K562 (cell line): Measurements from ENCODE around the gene FBXO28. TPM values are rescaled to one million over a fixed set of nuclear protein-coding genes. Genes with fewer than 3 reads are reported as not detected.
A peak's percentile ranks its signal among the peaks of the same experiment; 100 is the strongest.

Experiments used
- CBFB ChIP-seq: sonication (generic); formaldehyde crosslinking; IDR thresholded peaks from 2 replicates; pipeline ENCODE4 v1.4.0; 2020; ENCODE audit warnings: mild to moderate bottlenecking, missing genetic modification reagents
- CHD1 ChIP-seq: fragments of 200-600 bp; sonication (generic); IDR thresholded peaks from one replicate; pipeline ENCODE4 v1.6.1; 2012; ENCODE audit warnings: mild to moderate bottlenecking, moderate library complexity, low read length, inconsistent platforms
- DPF2 ChIP-seq: fragments of 450-650 bp; IDR thresholded peaks from 2 replicates; pipeline ENCODE4 v1.6.1; 2016
- GABPA ChIP-seq: fragments of 200-800 bp; sonication (Bioruptor generic); conservative IDR thresholded peaks from 2 replicates; pipeline ENCODE4 v1.6.1; 2016; ENCODE audit warnings: low read depth, missing genetic modification characterization, missing compliant biosample characterization
- JUND ChIP-seq, 2 experiments: IDR thresholded peaks; 2 replicates in 1 of 2; 3 replicates in 1 of 2; pipeline ENCODE4 v1.6.1; 2011; ENCODE audit warnings: borderline replicate concordance in 2 of 2, low read depth in 2 of 2, low read length in 2 of 2, improper control_type of control experiment in 1 of 2, missing biosample characterization in 1 of 2, missing genetic modification characterization in 1 of 2, missing genetic modification reagents in 1 of 2
- NBN ChIP-seq: fragments of 450-650 bp; IDR thresholded peaks from 2 replicates; pipeline ENCODE4 v1.6.1; 2016; ENCODE audit warnings: low read depth, mild to moderate bottlenecking
- NEUROD1 ChIP-seq: fragments of 150-350 bp; IDR thresholded peaks from 2 replicates; pipeline ENCODE4 v1.6.1; 2014; ENCODE audit warnings: borderline replicate concordance, low read length, low read depth; ENCODE audit not compliant: partially characterized antibody
- NFIC ChIP-seq: fragments of 450-650 bp; IDR thresholded peaks from 2 replicates; pipeline ENCODE4 v1.6.1; 2017; ENCODE audit warnings: mild to moderate bottlenecking, inconsistent platforms
- NFIX ChIP-seq: fragments of 250-450 bp; sonication (Bioruptor Pico); IDR thresholded peaks from 2 replicates; pipeline ENCODE4 v1.4.0; 2020; ENCODE audit warnings: low read depth, mild to moderate bottlenecking, moderate library complexity
- POU5F1 ChIP-seq: fragments of 150-350 bp; IDR thresholded peaks from 2 replicates; pipeline ENCODE4 v1.6.1; 2014; ENCODE audit warnings: borderline replicate concordance, low read length, low read depth, mild to moderate bottlenecking; ENCODE audit not compliant: partially characterized antibody
- RBM25 ChIP-seq: fragments of 200-400 bp; formaldehyde crosslinking; IDR thresholded peaks from 2 replicates; pipeline ENCODE4 v1.6.1; 2018; ENCODE audit warnings: low read length, low read depth, moderate library complexity; ENCODE audit not compliant: severe bottlenecking
- TBL1XR1 ChIP-seq, 2 experiments: IDR thresholded peaks; 2 replicates each; pipeline ENCODE4 v1.6.1; 2012; ENCODE audit warnings: improper control_type of control experiment in 2 of 2, low read length in 2 of 2, mild to moderate bottlenecking in 1 of 2
- ZBTB17 ChIP-seq: fragments of 450-650 bp; formaldehyde crosslinking; IDR thresholded peaks from 2 replicates; pipeline ENCODE4 v1.4.0; 2020; ENCODE audit warnings: mild to moderate bottlenecking
- ZNF212 ChIP-seq: fragments of 450-650 bp; formaldehyde crosslinking; IDR thresholded peaks from 2 replicates; pipeline ENCODE4 v1.4.0; 2020; ENCODE audit warnings: mild to moderate bottlenecking
- polyA plus RNA-seq, 8 experiments: library from polyadenylated mRNA; depleted of rRNA in 4 of 8; stranded (reverse) in 5 of 8; unstranded in 3 of 8; fragments of >200 nt; fragmentation: Nextera tagmentation in 2 of 8; fragmentation: Illumina TruSeq in 1 of 8; extraction: Ambion mirVana in 2 of 8; extraction: Trizol in 1 of 8; gene quantifications; 2 replicates each; pipeline versions ENCODE4 v1.2.1 to v1.2.3, GENCODE V29; 2011 to 2014; ENCODE audit warnings: inconsistent platforms in 1 of 8, missing spikeins in 1 of 8
- total RNA-seq, 7 experiments: library from RNA; depleted of rRNA in 6 of 7; stranded (reverse); fragments of >200 nt in 6 of 7; fragmentation: Illumina TruSeq in 2 of 7; extraction: Trizol in 2 of 7; gene quantifications; 2 replicates each; pipeline versions ENCODE4 v1.2.1 to v1.2.3, GENCODE V29; 2011 to 2021; ENCODE audit warnings: low replicate concordance in 1 of 7
- TF ChIP-seq, protein P1 (sequence below): sonication (generic); formaldehyde crosslinking; IDR thresholded peaks from 2 replicates; pipeline ENCODE4 v1.8.0; 2022; ENCODE audit warnings: mild to moderate bottlenecking, missing genetic modification reagents
- TF ChIP-seq, protein P2 (sequence below), 2 experiments: fragments of 450-650 bp; conservative IDR thresholded peaks; 2 replicates each; pipeline ENCODE4 v1.6.1; 2017; ENCODE audit warnings: mild to moderate bottlenecking in 2 of 2, moderate library complexity in 2 of 2
- TF ChIP-seq, protein P3 (sequence below): fragments of 450-650 bp; IDR thresholded peaks from 2 replicates; pipeline ENCODE4 v1.6.1; 2016; ENCODE audit warnings: borderline replicate concordance
- TF ChIP-seq, protein P4 (sequence below): fragments of 250-450 bp; sonication (Bioruptor Pico); IDR thresholded peaks from 2 replicates; pipeline ENCODE4 v1.9.0; 2021; ENCODE audit warnings: mild to moderate bottlenecking

Gene FBXO28
- total and polyA plus RNA-seq, 9 of the 15 experiments (the other 6 are each of a cell fraction or from before 2014, with no cell fraction given): 4.1 to 34.8 (median 25.3) TPM

DNA sequence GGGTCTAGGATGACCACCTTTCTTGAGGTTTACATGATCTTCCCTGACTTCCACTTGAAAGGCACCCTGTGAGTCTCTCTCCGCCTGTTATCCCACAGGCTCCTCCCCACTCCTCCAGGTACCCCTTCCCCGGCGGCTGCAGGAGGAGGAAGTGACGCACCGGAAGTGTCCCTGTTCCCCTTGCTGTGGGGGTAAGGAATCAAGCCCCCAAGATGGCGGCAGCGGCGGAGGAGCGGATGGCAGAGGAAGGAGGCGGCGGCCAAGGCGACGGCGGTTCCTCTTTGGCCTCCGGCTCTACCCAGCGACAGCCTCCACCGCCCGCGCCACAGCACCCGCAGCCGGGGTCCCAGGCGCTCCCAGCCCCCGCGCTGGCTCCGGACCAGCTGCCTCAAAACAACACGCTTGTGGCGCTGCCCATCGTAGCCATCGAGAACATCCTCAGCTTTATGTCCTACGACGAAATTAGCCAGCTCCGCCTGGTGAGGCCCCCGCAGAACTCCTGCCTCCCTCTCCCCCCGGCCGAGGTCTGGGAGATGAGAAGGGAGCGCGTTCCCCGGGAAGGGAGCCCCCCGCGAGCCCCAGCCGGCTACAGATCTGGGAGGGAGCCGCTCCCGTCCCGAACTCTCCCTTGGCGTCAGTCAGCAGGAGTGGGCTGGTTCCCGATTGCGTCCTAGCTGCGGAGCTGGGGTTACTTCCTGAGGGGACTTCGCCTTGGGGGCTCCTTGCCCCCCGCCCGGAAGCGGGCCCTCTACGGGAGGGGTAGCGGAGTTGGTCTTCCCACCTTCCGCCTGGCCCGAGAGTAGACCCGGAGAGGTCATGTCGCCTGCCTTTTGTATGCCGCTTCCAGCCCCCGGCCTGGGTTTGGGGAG, at the start of gene FBXO28 (continued):
- TF ChIP-seq NFIX (CRISPR knock-in tag) (no peak), POU5F1 (no peak), NBN (peak; percentile 42; the same call in 1 of the 2 replicates), JUND (IDR thresholded peaks at IDR 0.05; ENCODE audit: borderline replicate concordance, low read depth, low read length) (peak; percentile 77), JUND (tag; IDR thresholded peaks at IDR 0.05; ENCODE audit: borderline replicate concordance, low read depth, low read length) (peak; percentile 60; the same call in 2 of the 3 replicates), GABPA (tag) (peak; percentile 99), NEUROD1 (peak; percentile 48), ZBTB17 (no peak), TBL1XR1 (IDR thresholded peaks at IDR 0.05; ENCODE audit: low read length in 2 of 2) (peak in 1 of 2 experiments; percentile 55; a peak in 1 of 4 replicates), NFIC (peak; percentile 75), CBFB (CRISPR knock-in tag) (no peak), RBM25 (no peak), ZNF212 (CRISPR knock-in tag) (no peak), CHD1 (peak; percentile 87), DPF2 (peak; percentile 47; the same call in 1 of the 2 replicates)
- TF ChIP-seq, protein P1, sequence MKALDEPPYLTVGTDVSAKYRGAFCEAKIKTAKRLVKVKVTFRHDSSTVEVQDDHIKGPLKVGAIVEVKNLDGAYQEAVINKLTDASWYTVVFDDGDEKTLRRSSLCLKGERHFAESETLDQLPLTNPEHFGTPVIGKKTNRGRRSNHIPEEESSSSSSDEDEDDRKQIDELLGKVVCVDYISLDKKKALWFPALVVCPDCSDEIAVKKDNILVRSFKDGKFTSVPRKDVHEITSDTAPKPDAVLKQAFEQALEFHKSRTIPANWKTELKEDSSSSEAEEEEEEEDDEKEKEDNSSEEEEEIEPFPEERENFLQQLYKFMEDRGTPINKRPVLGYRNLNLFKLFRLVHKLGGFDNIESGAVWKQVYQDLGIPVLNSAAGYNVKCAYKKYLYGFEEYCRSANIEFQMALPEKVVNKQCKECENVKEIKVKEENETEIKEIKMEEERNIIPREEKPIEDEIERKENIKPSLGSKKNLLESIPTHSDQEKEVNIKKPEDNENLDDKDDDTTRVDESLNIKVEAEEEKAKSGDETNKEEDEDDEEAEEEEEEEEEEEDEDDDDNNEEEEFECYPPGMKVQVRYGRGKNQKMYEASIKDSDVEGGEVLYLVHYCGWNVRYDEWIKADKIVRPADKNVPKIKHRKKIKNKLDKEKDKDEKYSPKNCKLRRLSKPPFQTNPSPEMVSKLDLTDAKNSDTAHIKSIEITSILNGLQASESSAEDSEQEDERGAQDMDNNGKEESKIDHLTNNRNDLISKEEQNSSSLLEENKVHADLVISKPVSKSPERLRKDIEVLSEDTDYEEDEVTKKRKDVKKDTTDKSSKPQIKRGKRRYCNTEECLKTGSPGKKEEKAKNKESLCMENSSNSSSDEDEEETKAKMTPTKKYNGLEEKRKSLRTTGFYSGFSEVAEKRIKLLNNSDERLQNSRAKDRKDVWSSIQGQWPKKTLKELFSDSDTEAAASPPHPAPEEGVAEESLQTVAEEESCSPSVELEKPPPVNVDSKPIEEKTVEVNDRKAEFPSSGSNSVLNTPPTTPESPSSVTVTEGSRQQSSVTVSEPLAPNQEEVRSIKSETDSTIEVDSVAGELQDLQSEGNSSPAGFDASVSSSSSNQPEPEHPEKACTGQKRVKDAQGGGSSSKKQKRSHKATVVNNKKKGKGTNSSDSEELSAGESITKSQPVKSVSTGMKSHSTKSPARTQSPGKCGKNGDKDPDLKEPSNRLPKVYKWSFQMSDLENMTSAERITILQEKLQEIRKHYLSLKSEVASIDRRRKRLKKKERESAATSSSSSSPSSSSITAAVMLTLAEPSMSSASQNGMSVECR (CRISPR knock-in tag): peak; percentile 67; the same call in 1 of the 2 replicates
- TF ChIP-seq, protein P2, sequence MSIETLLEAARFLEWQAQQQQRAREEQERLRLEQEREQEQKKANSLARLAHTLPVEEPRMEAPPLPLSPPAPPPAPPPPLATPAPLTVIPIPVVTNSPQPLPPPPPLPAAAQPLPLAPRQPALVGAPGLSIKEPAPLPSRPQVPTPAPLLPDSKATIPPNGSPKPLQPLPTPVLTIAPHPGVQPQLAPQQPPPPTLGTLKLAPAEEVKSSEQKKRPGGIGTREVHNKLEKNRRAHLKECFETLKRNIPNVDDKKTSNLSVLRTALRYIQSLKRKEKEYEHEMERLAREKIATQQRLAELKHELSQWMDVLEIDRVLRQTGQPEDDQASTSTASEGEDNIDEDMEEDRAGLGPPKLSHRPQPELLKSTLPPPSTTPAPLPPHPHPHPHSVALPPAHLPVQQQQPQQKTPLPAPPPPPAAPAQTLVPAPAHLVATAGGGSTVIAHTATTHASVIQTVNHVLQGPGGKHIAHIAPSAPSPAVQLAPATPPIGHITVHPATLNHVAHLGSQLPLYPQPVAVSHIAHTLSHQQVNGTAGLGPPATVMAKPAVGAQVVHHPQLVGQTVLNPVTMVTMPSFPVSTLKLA (conservative IDR thresholded peaks at IDR 0.05): peak; percentile 53 to 79; a peak in 2 of 4 replicates
- TF ChIP-seq, protein P3, sequence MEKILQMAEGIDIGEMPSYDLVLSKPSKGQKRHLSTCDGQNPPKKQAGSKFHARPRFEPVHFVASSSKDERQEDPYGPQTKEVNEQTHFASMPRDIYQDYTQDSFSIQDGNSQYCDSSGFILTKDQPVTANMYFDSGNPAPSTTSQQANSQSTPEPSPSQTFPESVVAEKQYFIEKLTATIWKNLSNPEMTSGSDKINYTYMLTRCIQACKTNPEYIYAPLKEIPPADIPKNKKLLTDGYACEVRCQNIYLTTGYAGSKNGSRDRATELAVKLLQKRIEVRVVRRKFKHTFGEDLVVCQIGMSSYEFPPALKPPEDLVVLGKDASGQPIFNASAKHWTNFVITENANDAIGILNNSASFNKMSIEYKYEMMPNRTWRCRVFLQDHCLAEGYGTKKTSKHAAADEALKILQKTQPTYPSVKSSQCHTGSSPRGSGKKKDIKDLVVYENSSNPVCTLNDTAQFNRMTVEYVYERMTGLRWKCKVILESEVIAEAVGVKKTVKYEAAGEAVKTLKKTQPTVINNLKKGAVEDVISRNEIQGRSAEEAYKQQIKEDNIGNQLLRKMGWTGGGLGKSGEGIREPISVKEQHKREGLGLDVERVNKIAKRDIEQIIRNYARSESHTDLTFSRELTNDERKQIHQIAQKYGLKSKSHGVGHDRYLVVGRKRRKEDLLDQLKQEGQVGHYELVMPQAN: peak; percentile 68
- TF ChIP-seq, protein P4, sequence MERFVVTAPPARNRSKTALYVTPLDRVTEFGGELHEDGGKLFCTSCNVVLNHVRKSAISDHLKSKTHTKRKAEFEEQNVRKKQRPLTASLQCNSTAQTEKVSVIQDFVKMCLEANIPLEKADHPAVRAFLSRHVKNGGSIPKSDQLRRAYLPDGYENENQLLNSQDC (CRISPR knock-in tag): peak; percentile 68
